GM23338 (cell line): ENCODE results near the gene LHX1. TPM values are rescaled to one million over a fixed set of nuclear protein-coding genes. Genes with fewer than 3 reads are reported as not detected.

Source experiments
- ATAC-seq: fragments of 200-7000 bp; cut with Tn5 transposase; 3 replicates; pipeline ENCODE4 v1.9.1; 2020
- DNase-seq: peaks from one replicate; pipeline ENCODE4 v3.0.0-alpha.2; 2015; ENCODE audit warnings: low spot score
- H2AFZ ChIP-seq: fragments of 200-600 bp; sonication (generic); 2 replicates; pipeline ENCODE4 v1.8.0; 2016; ENCODE audit warnings: antibody characterized with exemption, mild to moderate bottlenecking, moderate library complexity
- H3F3A ChIP-seq: fragments of 200-600 bp; sonication (generic); replicated peaks from 2 replicates; pipeline ENCODE4 v1.8.0; 2017; ENCODE audit warnings: antibody characterized with exemption, mixed run types, low read depth
- H3K27ac ChIP-seq: fragments of 200-600 bp; sonication (generic); 2 replicates; pipeline ENCODE4 v1.6.1; 2016; ENCODE audit warnings: low read depth
- H3K27me3 ChIP-seq: fragments of 200-600 bp; sonication (generic); 2 replicates; pipeline ENCODE4 v1.8.0; 2016; ENCODE audit warnings: mild to moderate bottlenecking, mixed run types, moderate library complexity; ENCODE audit not compliant: insufficient read depth
- H3K36me3 ChIP-seq: fragments of 200-600 bp; sonication (generic); 2 replicates; pipeline ENCODE4 v1.8.0; 2016; ENCODE audit warnings: mild to moderate bottlenecking; ENCODE audit not compliant: insufficient read depth
- H3K4me1 ChIP-seq: fragments of 200-600 bp; sonication (generic); 2 replicates; pipeline ENCODE4 v1.8.0; 2016; ENCODE audit warnings: mild to moderate bottlenecking, moderate library complexity; ENCODE audit not compliant: insufficient read depth
- H3K4me2 ChIP-seq: fragments of 200-600 bp; sonication (generic); 2 replicates; pipeline ENCODE4 v1.7.1; 2017; ENCODE audit warnings: mixed run types
- H3K4me3 ChIP-seq: fragments of 200-600 bp; sonication (generic); 2 replicates; pipeline ENCODE4 v1.6.1; 2016; ENCODE audit warnings: mixed run types
- H3K79me2 ChIP-seq: fragments of 200-600 bp; sonication (generic); replicated peaks from 2 replicates; pipeline ENCODE4 v1.8.0; 2017; ENCODE audit warnings: mild to moderate bottlenecking; ENCODE audit not compliant: insufficient read depth
- H3K9me2 ChIP-seq: fragments of 200-600 bp; sonication (generic); 2 replicates; pipeline ENCODE4 v1.8.0; 2017; ENCODE audit not compliant: insufficient read depth
- H4K20me1 ChIP-seq: fragments of 200-600 bp; sonication (generic); replicated peaks from 2 replicates; pipeline ENCODE4 v1.8.0; 2017; ENCODE audit warnings: mild to moderate bottlenecking; ENCODE audit not compliant: insufficient read depth
- H3K27ac Mint-ChIP-seq: 2 replicates; pipeline ENCODE4 v1.8.0; 2020; ENCODE audit warnings: inconsistent platforms, mild to moderate bottlenecking, moderate library complexity, mixed read lengths
- H3K27me3 Mint-ChIP-seq: 3 replicates; pipeline ENCODE4 v1.8.0; 2022; ENCODE audit warnings: low read depth, mild to moderate bottlenecking, moderate library complexity, mixed read lengths, inconsistent platforms; ENCODE audit not compliant: insufficient read depth, poor library complexity
- H3K36me3 Mint-ChIP-seq: 3 replicates; pipeline ENCODE4 v1.8.0; 2021; ENCODE audit warnings: low read depth, mild to moderate bottlenecking, inconsistent platforms, moderate library complexity, mixed read lengths
- H3K4me1 Mint-ChIP-seq: 3 replicates; pipeline ENCODE4 v1.8.0; 2020; ENCODE audit warnings: mild to moderate bottlenecking, inconsistent platforms, mixed read lengths
- H3K4me3 Mint-ChIP-seq: 3 replicates; pipeline ENCODE4 v1.8.0; 2021; ENCODE audit warnings: moderate library complexity, mild to moderate bottlenecking, inconsistent platforms, mixed read lengths
- H3K9me3 Mint-ChIP-seq: 3 replicates; pipeline ENCODE4 v1.8.0; 2020; ENCODE audit warnings: moderate library complexity, mild to moderate bottlenecking, inconsistent platforms, mixed read lengths
- CREB1 ChIP-seq: fragments of 250-450 bp; sonication (Bioruptor Pico); IDR thresholded peaks from 2 replicates; pipeline ENCODE4 v1.5.0; 2020; ENCODE audit warnings: low read depth, mild to moderate bottlenecking, moderate library complexity
- EZH2 ChIP-seq: fragments of 200-600 bp; sonication (generic); IDR thresholded peaks from one replicate; pipeline ENCODE4 v1.8.0; 2017; ENCODE audit warnings: antibody characterized with exemption, mild to moderate bottlenecking, low read depth; ENCODE audit not compliant: unreplicated experiment
- EZH2phosphoT487 ChIP-seq: fragments of 200-600 bp; sonication (generic); IDR thresholded peaks from one replicate; pipeline ENCODE4 v1.8.1; 2018; ENCODE audit warnings: antibody characterized with exemption; ENCODE audit not compliant: unreplicated experiment
- JUNB ChIP-seq: IDR thresholded peaks from one replicate; pipeline ENCODE4 v1.6.1; 2016; ENCODE audit warnings: antibody characterized with exemption; ENCODE audit not compliant: unreplicated experiment
- POLR2AphosphoS5 ChIP-seq: IDR thresholded peaks from 2 replicates; pipeline ENCODE4 v1.6.1; 2016; ENCODE audit warnings: antibody characterized with exemption, low read depth
- polyA plus RNA-seq: library from polyadenylated mRNA; unstranded; fragments of >200 nt; fragmentation: Nextera tagmentation; extraction: Ambion mirVana; gene quantifications from 2 replicates; pipeline ENCODE4 v1.2.1, GENCODE V29; 2016
- total RNA-seq: library from RNA; depleted of rRNA; stranded (reverse); fragments of >200 nt; shearing (Covaris generic); gene quantifications from 2 replicates; pipeline ENCODE4 v1.2.3, GENCODE V29; 2014

LHX1 gene
- total and polyA plus RNA-seq, 2 experiments from 2014 or later, result 0.52 to 0.74 TPM

- peaks cover 87% of the 10 kb centered on the region for H3K27me3 ChIP-seq
- H3K27me3 Mint-ChIP-seq, result peaks cover 81% of the 10 kb centered on the region
- ATAC-seq, result no peak
Measured at GRCh38 chr17:36930583-36930900, 6.7 kb upstream of the LHX1 start.

GRCh38 chr17:36931096-36931696 is 6.1 kb upstream of the LHX1 start:
- H3K27ac Mint-ChIP-seq, result no peak overlapping the region
- Histone ChIP-seq H2AFZ (no peak overlapping the region), H3K79me2 (no peaks in the 10 kb centered on the region), H3F3A (peaks cover 34% of the 10 kb centered on the region), H3K4me2 (peak overlapping the region; percentile 74; the same call in 1 of the 2 replicates), H3K27me3 (peaks cover 93% of the 10 kb centered on the region), H3K4me1 (peaks cover 78% of the 10 kb centered on the region), H3K27ac (no peak overlapping the region), H3K36me3 (no peaks in the 10 kb centered on the region), H4K20me1 (peaks cover 5% of the 10 kb centered on the region), H3K4me3 (peak overlapping the region; percentile 45; the same call in 1 of the 2 replicates), H3K9me2 (no peaks in the 10 kb centered on the region)
- no peak for TF ChIP-seq CREB1
- TF ChIP-seq EZH2, result peak; percentile 82
- no peak for TF ChIP-seq POLR2AphosphoS5
- peaks cover 3% of the 10 kb centered on the region; the same call in 1 of the 3 replicates for H3K9me3 Mint-ChIP-seq
- DNase-seq (no peak), ATAC-seq (no peak)
- no peaks in the 10 kb centered on the region for H3K36me3 Mint-ChIP-seq
- H3K4me1 Mint-ChIP-seq, result peaks cover 77% of the 10 kb centered on the region
- peak overlapping the region; percentile 1; the same call in 1 of the 3 replicates for H3K4me3 Mint-ChIP-seq
- peaks cover 84% of the 10 kb centered on the region for H3K27me3 Mint-ChIP-seq

More at GRCh38 chr17:36930583-36930900, 6.7 kb upstream of the LHX1 start:
- Histone ChIP-seq H3K79me2 (no peaks in the 10 kb centered on the region), H3K36me3 (no peaks in the 10 kb centered on the region), H4K20me1 (peaks cover 5% of the 10 kb centered on the region), H2AFZ (no peak overlapping the region), H3K4me3 (no peak overlapping the region), H3K27ac (no peak overlapping the region), H3K4me1 (peaks cover 77% of the 10 kb centered on the region), H3K4me2 (peak overlapping the region; percentile 78; the same call in 1 of the 2 replicates), H3K9me2 (no peaks in the 10 kb centered on the region), H3F3A (peaks cover 33% of the 10 kb centered on the region)
- Mint-ChIP-seq H3K9me3 (peaks cover 3% of the 10 kb centered on the region; the same call in 1 of the 3 replicates), H3K4me1 (peaks cover 78% of the 10 kb centered on the region), H3K4me3 (no peak overlapping the region), H3K36me3 (no peaks in the 10 kb centered on the region), H3K27ac (no peak overlapping the region)
- peak; percentile 62 for TF ChIP-seq EZH2
- TF ChIP-seq JUNB, result no peak
- no peak for DNase-seq

GRCh38 chr17:36931697-36932382 is 5.4 kb upstream of the LHX1 start:
- peaks cover 3% of the 10 kb centered on the region; the same call in 1 of the 3 replicates for H3K9me3 Mint-ChIP-seq
- Histone ChIP-seq H3K4me2 (peak overlapping the region; percentile 74), H3K4me3 (peak overlapping the region; percentile 45), H3K4me1 (peaks cover 78% of the 10 kb centered on the region), H2AFZ (no peak overlapping the region), H4K20me1 (peaks cover 5% of the 10 kb centered on the region), H3K36me3 (no peaks in the 10 kb centered on the region), H3K9me2 (no peaks in the 10 kb centered on the region), H3F3A (peaks cover 34% of the 10 kb centered on the region), H3K79me2 (no peaks in the 10 kb centered on the region), H3K27ac (no peak overlapping the region), H3K27me3 (peaks cover 100% of the 10 kb centered on the region)
- H3K36me3 Mint-ChIP-seq, result no peaks in the 10 kb centered on the region
- peak; percentile 49 for TF ChIP-seq EZH2phosphoT487
- TF ChIP-seq EZH2, result peak; percentile 98
- no peak for TF ChIP-seq POLR2AphosphoS5
- H3K4me1 Mint-ChIP-seq, result peaks cover 73% of the 10 kb centered on the region
- H3K4me3 Mint-ChIP-seq, result peak overlapping the region; percentile 59
- no peak for ATAC-seq
- peaks cover 89% of the 10 kb centered on the region for H3K27me3 Mint-ChIP-seq
- H3K27ac Mint-ChIP-seq, result no peak overlapping the region
- no peak for DNase-seq
